Measurements from ENCODE around the gene CCDC124. TPM values are rescaled to one million over a fixed set of nuclear protein-coding genes. Genes with fewer than 3 reads are reported as not detected.

Gene CCDC124
- polyA plus RNA-seq, 1 of the 3 experiments (the other 2 are of a cell fraction), result 231 TPM

DNA sequence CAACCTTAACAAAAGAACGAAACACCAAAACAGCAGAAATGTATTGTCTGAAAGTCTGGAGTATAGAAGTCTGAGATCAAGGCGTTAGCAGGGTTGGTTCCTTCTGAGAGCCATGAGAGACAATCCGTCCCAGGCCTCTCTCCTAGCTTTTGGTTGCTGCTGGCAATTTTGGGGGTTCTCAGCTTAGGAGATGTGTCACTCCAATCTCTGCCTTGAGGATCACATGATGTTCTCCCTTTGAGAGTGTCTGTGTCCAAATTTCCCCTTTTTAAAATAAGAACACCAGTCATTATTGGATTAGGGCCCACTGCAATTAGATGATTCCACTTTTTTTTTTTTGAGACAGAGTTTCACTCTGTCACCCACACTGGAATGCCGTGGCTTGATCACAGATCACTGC lies 44.2 kb downstream of the CCDC124 start:
- Histone ChIP-seq H3K27ac (ENCODE audit: low read depth in 2 of 2, low read length in 1 of 2) (no peak overlapping the region), H3K9ac (no peak overlapping the region), H3K9me2 (no peaks in the 10 kb centered on the region), H3K4me3 (ENCODE audit: low read depth in 2 of 2, low read length in 1 of 2) (no peak overlapping the region), H3K4me1 (ENCODE audit: control insufficient read depth in 1 of 2, insufficient read depth in 2 of 2, low read depth in 1 of 2, low read length in 1 of 2) (no peaks in the 10 kb centered on the region), H3K79me2 (ENCODE audit: insufficient read depth) (no peaks in the 10 kb centered on the region), H3K4me2 (no peak overlapping the region), H3K9me3 (no peaks in the 10 kb centered on the region), H3K36me3 (replicated peaks in 1 of 2; ENCODE audit: control insufficient read depth in 1 of 2, insufficient read depth in 2 of 2, low read length in 1 of 2) (no peaks in the 10 kb centered on the region), H4K20me1 (ENCODE audit: insufficient read depth) (no peaks in the 10 kb centered on the region), H3K27me3 (ENCODE audit: insufficient read depth) (no peaks in the 10 kb centered on the region), H3F3A (replicated peaks; ENCODE audit: insufficient read depth) (peaks cover 3% of the 10 kb centered on the region), H2AFZ (ENCODE audit: low read depth) (no peak overlapping the region)
- TF ChIP-seq USF1 (IDR thresholded peaks at IDR 0.05; ENCODE audit: borderline replicate concordance, low read depth) (no peak), EP300 (IDR thresholded peaks at IDR 0.05; ENCODE audit: borderline replicate concordance in 1 of 2, low read depth in 1 of 2, low read length in 1 of 2) (no peak), GABPA (IDR thresholded peaks at IDR 0.05; ENCODE audit: low read depth) (no peak), JUND (IDR thresholded peaks at IDR 0.05) (no peak), ELF1 (IDR thresholded peaks at IDR 0.05) (no peak)
- WGBS (ENCODE audit: low lambda C conversion rate), result 90% methylated on average over 4 of the region's 4 CpGs
- POLR2A ChIA-PET, result no interaction called here
- CTCF ChIA-PET, result interaction anchor here (2.0 to 2.8 kb wide), 2 partner anchors 31 to 39 kb away, joined by 5 to 9 read pairs; no protein-coding TSS in a partner anchor
- no peak for DNase-seq

GRCh38 chr19:17977488-17977887 lies 44.7 kb downstream of the CCDC124 start:
- H4K20me1 ChIP-seq (ENCODE audit: insufficient read depth), result no peaks in the 10 kb centered on the region
- no peak overlapping the region for H3K27ac ChIP-seq (ENCODE audit: low read depth in 2 of 2, low read length in 1 of 2)
- TF ChIP-seq SMC3 (IDR thresholded peaks at IDR 0.05; ENCODE audit: low read depth, low read length) (no peak), FOXM1 (IDR thresholded peaks at IDR 0.05; ENCODE audit: low read depth) (no peak), MEF2A (IDR thresholded peaks at IDR 0.05; ENCODE audit: borderline replicate concordance, low read depth) (no peak), RCOR1 (IDR thresholded peaks at IDR 0.05; ENCODE audit: low read length) (no peak), GATA2 (CRISPR knock-in tag; IDR thresholded peaks at IDR 0.05) (no peak), GABPA (IDR thresholded peaks at IDR 0.05; ENCODE audit: low read depth) (no peak), YY1 (IDR thresholded peaks at IDR 0.05; ENCODE audit: low read depth) (no peak), USF2 (IDR thresholded peaks at IDR 0.05; ENCODE audit: borderline replicate concordance, low read depth, low read length) (no peak), EP300 (IDR thresholded peaks at IDR 0.05; ENCODE audit: borderline replicate concordance in 1 of 2, low read depth in 1 of 2, low read length in 1 of 2) (no peak), ZBTB33 (IDR thresholded peaks at IDR 0.05; ENCODE audit: borderline replicate concordance, low read depth) (no peak), NFIC (IDR thresholded peaks at IDR 0.05; ENCODE audit: borderline replicate concordance) (no peak), FOSL2 (IDR thresholded peaks at IDR 0.05; ENCODE audit: borderline replicate concordance, low read depth) (no peak), TAF1 (IDR thresholded peaks at IDR 0.05; ENCODE audit: borderline replicate concordance, low read depth, low read length) (no peak), TEAD4 (IDR thresholded peaks at IDR 0.05; ENCODE audit: borderline replicate concordance, insufficient read depth) (no peak), REST (IDR thresholded peaks at IDR 0.05; ENCODE audit: low read depth, low read length) (no peak), SIN3A (IDR thresholded peaks at IDR 0.05; ENCODE audit: borderline replicate concordance, low read depth, low read length) (no peak), JUND (IDR thresholded peaks at IDR 0.05) (no peak)
- no peak overlapping the region for H2AFZ ChIP-seq (ENCODE audit: low read depth)
- no peak overlapping the region for H3K4me2 ChIP-seq
- H3K4me3 ChIP-seq (ENCODE audit: low read depth in 2 of 2, low read length in 1 of 2), result no peak overlapping the region
- H3K36me3 ChIP-seq (replicated peaks in 1 of 2; ENCODE audit: control insufficient read depth in 1 of 2, insufficient read depth in 2 of 2, low read length in 1 of 2), result no peaks in the 10 kb centered on the region
- no peaks in the 10 kb centered on the region for H3K9me3 ChIP-seq
- CTCF ChIA-PET, result interaction anchor here (2.0 to 2.8 kb wide), 2 partner anchors 32 to 39 kb away, joined by 5 to 9 read pairs; no protein-coding TSS in a partner anchor
- peaks cover 3% of the 10 kb centered on the region for H3F3A ChIP-seq (replicated peaks; ENCODE audit: insufficient read depth)
- no peaks in the 10 kb centered on the region for H3K27me3 ChIP-seq (ENCODE audit: insufficient read depth)
- no peaks in the 10 kb centered on the region for H3K79me2 ChIP-seq (ENCODE audit: insufficient read depth)
- WGBS (ENCODE audit: low lambda C conversion rate), result 85% methylated on average over 7 of the region's 7 CpGs
- POLR2A ChIA-PET, result no interaction called here
- DNase-seq, result no peak
- no peaks in the 10 kb centered on the region for H3K4me1 ChIP-seq (ENCODE audit: control insufficient read depth in 1 of 2, insufficient read depth in 2 of 2, low read depth in 1 of 2, low read length in 1 of 2)
- no peak overlapping the region for H3K9ac ChIP-seq
- H3K9me2 ChIP-seq, result no peaks in the 10 kb centered on the region
